ENCODE measurements around the gene MVD.

MVD gene

DNA sequence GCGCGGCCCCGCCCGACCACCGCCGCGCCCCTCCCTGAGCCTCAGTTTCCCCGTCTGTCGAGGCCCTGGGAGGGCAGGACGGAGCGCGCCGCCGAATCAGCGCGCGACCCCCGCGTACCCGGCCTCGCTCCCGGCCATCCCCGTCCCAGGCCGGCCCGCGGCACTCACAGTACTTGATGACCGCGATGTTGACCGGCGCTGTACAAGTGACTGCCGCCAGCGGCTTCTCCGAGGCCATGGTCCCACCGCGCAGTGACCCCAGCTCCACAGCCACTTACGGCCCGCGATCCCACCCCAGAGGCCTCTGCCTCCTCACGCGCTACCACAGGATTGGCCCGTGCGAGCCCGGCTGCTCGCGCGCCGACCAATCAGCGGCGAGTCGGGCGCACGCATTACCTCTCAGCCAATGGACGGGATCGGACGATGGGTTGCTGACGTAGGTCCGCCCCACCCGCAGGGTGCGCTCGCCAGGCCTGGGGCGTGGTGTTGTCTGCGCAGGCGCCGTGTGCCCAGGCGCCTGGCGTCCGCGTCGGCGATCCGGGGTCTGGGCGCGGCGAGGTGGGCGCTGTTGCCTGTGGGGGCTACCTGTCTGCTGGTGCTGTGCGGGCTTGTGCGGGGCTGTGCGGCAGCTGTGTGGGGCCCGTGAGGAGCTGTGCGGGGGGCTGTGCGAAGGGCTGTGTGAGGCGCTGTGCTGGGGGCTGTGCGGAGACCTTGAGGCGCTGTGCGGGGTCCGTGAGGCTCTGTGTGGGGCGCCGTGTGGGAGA lies at the start of gene MVD:
TSS of gene MVD (minus strand) at position 249 of the 764 bp plus-strand sequence. CDS start at position 238, 11 bp downstream.
- peak; percentile 95 for DNase-seq (ENCODE audit: low spot score)

GRCh38 chr16:88712362-88712979 lies 49.6 kb upstream of the MVD start:
- DNase-seq (ENCODE audit: low spot score) = no peak

DNA sequence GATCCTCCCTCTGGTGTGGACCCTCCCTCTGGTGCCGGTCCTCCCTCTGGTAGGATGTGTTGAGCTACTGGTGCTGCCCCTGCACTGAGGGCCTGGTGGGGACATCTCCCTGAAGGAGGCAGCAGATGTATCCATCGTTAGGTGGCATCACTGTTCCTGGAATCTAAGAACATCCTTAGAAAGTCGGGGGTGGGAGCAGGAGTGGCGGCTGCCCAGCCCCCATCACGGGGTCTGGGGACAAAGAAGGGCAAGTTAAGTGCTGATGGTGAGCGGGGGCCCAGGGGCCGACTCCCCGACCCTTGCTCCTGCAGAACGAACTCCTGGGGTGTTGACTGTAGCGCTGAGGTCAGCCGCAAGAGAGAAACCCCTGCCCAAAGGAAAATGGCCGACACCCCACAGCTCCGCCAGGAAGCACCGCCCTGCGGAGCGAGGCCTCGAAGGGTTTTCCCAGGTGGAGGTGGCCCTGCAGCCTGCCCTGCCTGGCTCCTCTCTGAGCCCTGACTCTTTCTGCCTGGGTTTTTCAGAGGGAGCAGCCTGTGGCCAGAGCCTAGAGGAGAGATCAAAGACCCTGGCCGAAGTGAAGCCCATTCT lies 49.0 kb upstream of the MVD start:
- no peak for DNase-seq (ENCODE audit: low spot score)

- DNase-seq (ENCODE audit: low spot score) = no peak
Observed at GRCh38 chr16:88710556-88710955, 47.7 kb upstream of the MVD start.

- no peak for DNase-seq (ENCODE audit: low spot score)
Observed at GRCh38 chr16:88706965-88707826, 44.3 kb upstream of the MVD start.

DNA sequence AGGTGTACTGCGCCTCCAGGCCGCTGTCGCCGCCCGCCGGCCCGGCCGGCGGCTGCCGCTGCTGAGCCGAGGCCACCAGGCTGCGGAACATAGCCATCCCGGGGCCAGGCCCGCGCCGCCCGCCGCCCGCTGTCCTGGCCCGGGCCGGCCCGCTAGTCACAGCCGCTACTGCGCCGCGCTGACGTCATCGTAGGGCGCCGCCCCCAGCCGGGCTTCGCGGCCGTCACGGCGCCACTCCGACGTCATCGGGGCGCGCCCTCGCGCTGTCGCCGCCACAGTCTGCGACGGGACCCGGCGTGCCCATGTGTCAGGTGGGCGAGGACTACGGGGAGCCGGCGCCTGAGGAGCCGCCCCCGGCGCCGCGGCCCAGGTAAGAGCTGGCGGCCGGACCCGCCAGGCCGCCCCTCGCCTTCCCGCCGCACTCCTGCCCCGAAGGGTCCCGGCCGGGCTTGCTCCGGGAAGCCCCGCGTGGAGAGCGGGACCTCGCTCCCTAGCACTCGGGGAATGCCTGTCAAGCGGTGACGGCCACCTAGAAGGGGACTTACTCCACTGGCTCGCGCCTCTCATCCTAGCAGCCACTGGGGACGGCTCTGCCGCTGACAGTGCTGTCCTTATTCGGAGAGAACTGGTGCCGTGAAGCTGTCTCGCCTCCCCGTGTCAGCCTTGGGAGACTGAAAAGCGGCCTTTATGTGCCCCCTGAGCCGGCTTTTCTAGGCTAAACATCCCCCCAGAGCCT lies 43.5 kb upstream of the MVD start, which contains the start of the genes CTU2 and RNF166:
TSS of gene CTU2 (plus strand) at position 275 of the 736 bp plus-strand sequence. CDS start at position 303, 28 bp downstream.
TSS of gene RNF166 (minus strand) at position 180 of the 736 bp plus-strand sequence. CDS start at position 97, 83 bp downstream.
- DNase-seq (ENCODE audit: low spot score) = peak; percentile 87

DNA sequence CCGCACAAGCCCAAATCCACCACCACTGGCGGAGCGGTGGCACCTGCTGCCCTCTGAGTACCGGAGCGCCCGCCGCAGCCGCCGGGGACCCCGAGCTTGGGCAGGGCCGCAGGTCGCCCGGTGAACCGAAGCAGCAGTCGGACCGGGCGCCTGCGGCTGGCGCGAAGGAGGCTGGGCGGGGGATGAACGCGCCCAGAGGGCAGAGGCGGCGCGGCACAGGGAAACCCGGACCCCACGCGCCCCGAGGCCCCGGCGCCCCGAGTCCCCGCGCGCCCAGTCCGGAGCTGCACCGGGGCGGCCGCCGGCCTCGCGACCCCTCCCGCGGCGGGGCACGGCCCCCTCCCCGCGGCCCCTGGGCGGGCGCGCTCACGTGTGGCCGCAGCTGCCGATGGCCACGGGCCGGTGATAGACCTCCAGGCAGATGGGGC lies 42.9 kb upstream of the MVD start:
- no peak for DNase-seq (ENCODE audit: low spot score)

DNA sequence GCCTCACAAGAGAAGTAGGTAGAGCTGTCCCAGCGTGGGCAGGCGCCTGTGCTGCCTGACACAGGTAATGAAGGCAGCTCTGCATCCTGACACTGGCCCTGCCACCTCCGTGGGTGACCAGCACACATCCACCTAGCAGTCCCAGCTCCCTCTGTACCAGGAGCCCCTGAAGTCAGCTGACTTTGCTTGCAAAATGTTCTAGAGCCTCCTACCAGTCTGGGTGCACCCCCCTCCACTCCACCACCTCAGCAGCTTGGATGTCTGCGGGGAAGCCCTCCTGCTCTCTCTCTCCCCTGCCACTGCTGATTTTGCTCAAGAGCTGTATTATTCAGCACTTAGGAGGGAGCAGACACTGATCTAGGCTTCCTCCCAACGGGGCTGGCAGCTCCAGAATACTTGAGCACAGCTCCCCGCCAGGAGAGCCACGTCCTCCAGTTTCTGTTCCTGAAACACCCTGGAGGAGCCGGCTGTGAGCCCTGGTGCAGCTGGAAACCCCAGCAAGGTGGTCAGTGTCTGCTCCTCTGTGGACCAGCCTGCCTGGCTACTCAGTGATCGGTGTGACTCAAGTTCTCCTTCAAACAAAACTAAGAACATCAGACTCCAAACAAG lies 42.3 kb upstream of the MVD start:
- peak; percentile 40 for DNase-seq (ENCODE audit: low spot score)

- DNase-seq (ENCODE audit: low spot score) = peak; percentile 68
Observed at GRCh38 chr16:88703486-88704309, 40.8 kb upstream of the MVD start.

DNA sequence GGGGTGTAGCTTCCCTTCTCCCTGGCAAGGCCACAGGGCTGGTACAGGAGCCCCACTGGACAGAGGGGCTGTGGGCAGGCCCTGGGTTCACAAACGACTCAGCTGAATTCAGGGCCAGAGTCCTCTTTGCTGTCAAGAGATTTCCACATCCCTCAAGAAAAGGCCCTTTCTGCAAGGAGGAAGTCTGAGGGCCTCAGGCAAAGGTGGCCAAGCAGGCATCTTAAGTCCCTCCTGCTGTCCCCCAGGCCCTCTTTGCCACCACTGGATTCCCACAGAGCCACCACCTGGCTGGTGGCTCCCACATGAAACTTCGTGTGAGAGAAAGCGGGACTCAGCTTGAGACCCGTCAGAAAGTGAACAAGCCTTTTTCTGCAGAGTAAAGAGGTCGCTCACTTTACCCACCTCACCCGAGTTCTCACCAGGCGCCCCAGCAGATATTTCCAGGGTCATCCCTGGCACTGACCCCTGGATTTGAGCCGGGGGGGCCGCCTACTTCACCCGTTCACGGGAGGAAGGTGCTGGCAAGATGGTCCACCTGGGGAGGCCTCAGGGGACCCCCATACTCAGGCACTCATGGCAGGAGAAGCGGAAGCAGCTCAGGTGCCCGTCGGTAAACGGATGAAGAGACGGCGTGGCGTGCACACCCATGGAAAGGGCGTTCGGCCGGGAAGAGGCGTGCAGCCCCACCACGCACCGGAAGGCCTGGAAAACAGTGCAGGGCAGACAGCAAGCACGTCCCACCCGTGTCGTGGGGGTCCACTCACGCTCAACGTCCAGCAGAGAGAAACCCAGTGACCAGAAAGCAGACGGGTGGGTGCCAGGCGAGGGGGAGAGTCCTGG lies 39.7 kb upstream of the MVD start:
- no peak for DNase-seq (ENCODE audit: low spot score)

- no peak for DNase-seq (ENCODE audit: low spot score)
Observed at GRCh38 chr16:88701581-88702370, 38.9 kb upstream of the MVD start.

DNA sequence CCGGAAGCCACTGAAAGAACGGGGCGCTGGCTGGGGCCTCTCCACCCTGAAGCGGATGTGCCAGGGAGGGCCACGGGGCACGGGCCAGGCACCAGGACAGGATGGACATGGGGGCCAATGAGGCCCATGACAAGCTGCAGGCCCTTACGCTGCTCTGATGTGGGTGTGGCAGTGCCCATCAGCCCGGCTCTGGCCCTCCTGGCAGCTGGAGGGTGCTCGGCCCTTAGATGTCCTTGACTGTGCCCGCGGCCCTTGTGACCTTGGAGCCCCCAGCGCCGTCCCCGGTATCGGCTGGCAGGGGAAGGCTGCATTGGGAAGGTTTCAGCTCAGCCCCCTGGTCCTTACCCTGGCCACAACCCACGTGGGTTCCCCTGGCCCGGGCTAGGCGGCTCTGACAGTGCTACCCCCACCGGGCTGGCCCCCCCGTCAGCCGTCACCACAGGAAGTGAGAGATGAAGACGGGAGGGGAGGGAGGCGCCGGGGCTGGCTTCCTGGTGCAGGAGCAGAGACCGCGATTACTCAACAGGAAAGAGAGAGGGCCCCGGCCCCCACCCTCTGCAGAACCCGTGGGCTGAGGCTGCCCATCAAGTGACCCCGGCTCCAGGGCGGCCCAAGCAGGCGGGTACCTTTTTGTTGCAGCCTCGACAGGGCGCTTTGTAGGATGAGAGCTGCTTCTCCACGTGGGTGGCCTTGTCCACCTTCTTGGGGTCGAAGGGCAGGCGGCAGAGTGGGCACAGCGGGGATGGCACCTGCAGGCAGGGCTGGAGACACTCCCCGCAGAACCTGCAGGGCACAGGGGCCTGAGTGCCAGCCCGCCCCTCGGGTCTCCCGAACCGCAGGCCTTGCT lies 38.0 kb upstream of the MVD start:
- peak; percentile 94 for DNase-seq (ENCODE audit: low spot score)

DNA sequence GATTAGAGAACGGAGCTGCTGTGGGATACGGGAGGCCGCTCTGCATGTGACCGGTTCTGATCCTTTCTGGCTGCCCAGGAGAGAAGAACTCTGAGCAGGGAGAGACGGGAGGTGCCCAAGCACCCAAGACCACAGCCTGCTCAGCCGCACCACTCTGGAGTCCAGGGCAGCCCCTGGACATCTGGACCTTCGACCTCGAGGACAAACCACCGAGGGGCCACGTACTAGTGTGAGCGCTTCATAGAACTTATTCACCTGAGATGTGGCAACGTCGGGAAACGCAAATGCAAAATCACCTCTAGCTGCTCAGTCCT lies 37.4 kb upstream of the MVD start:
- DNase-seq (ENCODE audit: low spot score) = no peak

- no peak for DNase-seq (ENCODE audit: low spot score)
Observed at GRCh38 chr16:88699180-88699579, 36.3 kb upstream of the MVD start.

DNA sequence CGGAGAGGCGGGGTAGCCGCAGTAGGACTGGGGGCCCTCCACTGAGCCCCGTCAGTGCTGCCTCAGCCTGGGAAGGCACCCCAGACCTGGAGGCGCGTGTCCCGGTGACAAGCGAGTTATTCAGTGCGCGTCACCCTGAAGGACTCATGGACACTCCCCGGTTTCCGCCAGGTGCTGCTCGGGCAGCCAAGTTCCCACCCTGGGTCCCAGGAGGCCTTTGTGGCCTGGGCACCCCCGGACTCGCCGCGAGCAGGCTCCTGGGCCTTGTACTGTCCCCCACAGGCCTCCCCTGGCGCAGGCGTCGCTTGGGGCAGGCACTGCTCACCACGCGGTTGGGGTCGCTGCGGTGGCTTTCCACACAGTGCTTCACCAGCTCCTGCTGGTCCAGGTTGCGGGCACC lies 35.8 kb upstream of the MVD start:
- no peak for DNase-seq (ENCODE audit: low spot score)

GRCh38 chr16:88697831-88698615 lies 35.1 kb upstream of the MVD start:
- DNase-seq (ENCODE audit: low spot score) = peak; percentile 22
